IMR-90 (cell line): ENCODE results near the gene PGF. TPM values are rescaled to one million over a fixed set of nuclear protein-coding genes. Genes with fewer than 3 reads are reported as not detected.

Source experiments
- ATAC-seq: fragments of 200-7000 bp; cut with Tn5 transposase; 2 replicates; pipeline ENCODE4 v1.9.1; 2020; ENCODE audit warnings: low read depth, mild to moderate bottlenecking, moderate library complexity
- BruUV-seq: library from RNA; stranded (reverse); fragments of 400-500 nt; replicated peaks from 2 replicates; lab custom pipeline; 2021; lab: Mats Ljungman, UMichigan
- CTCF ChIA-PET: fragments of 300-600 bp; formaldehyde crosslinking; extraction: SDS; loops from one replicate; lab custom pipeline; 2021; ENCODE audit warnings: antibody characterized with exemption; lab: Yijun Ruan, JAX
- POLR2A ChIA-PET: fragments of 300-600 bp; sonication (Branson Sonifier 250); formaldehyde crosslinking; loops from one replicate; lab custom pipeline; 2022; ENCODE audit warnings: antibody characterized with exemption; ENCODE audit not compliant: unreplicated experiment; lab: Charles Lee
- DNase-seq: peaks from one replicate; pipeline ENCODE4 v3.0.0; 2013
- H2AFZ ChIP-seq: replicated peaks from 2 replicates; pipeline ENCODE3; 2013; ENCODE audit warnings: low read length, mild to moderate bottlenecking; ENCODE audit not compliant: poor library complexity
- H2AK5ac ChIP-seq: 2 replicates; pipeline ENCODE4 v1.6.1; 2013; ENCODE audit warnings: low read depth, low read length, inconsistent platforms
- H2AK9ac ChIP-seq: replicated peaks from 2 replicates; pipeline ENCODE3; 2013; ENCODE audit warnings: mild to moderate bottlenecking, low read depth, low read length, moderate library complexity; ENCODE audit not compliant: poor library complexity
- H2BK120ac ChIP-seq: 2 replicates; pipeline ENCODE4 v1.6.1; 2013; ENCODE audit warnings: low read depth, low read length, inconsistent platforms
- H2BK15ac ChIP-seq: 3 replicates; pipeline ENCODE4 v1.6.1; 2013; ENCODE audit warnings: low read depth, low read length, inconsistent platforms
- H2BK20ac ChIP-seq: 2 replicates; pipeline ENCODE4 v1.6.1; 2013; ENCODE audit warnings: low read depth, mild to moderate bottlenecking, inconsistent platforms, low read length, moderate library complexity
- H2BK5ac ChIP-seq: 2 replicates; pipeline ENCODE4 v1.6.1; 2013; ENCODE audit warnings: mild to moderate bottlenecking, low read depth, low read length, inconsistent platforms; ENCODE audit not compliant: poor library complexity, severe bottlenecking
- H3K14ac ChIP-seq: replicated peaks from 2 replicates; pipeline ENCODE4 v1.6.1; 2013; ENCODE audit warnings: low read depth, low read length, inconsistent platforms
- H3K18ac ChIP-seq: 2 replicates; pipeline ENCODE4 v1.6.1; 2013; ENCODE audit warnings: low read depth, low read length, control low read depth
- H3K23ac ChIP-seq: 2 replicates; pipeline ENCODE4 v1.6.1; 2013; ENCODE audit warnings: low read depth, low read length, inconsistent platforms
- H3K27ac ChIP-seq: 2 replicates; pipeline ENCODE4 v1.5.1; 2013; ENCODE audit warnings: mild to moderate bottlenecking, control low read depth, low read length; ENCODE audit not compliant: insufficient read depth
- H3K27me3 ChIP-seq: 2 replicates; pipeline ENCODE4 v1.6.1; 2013; ENCODE audit warnings: low read length; ENCODE audit not compliant: control insufficient read depth, insufficient read depth
- H3K36me3 ChIP-seq: 2 replicates; pipeline ENCODE4 v1.6.1; 2013; ENCODE audit warnings: low read length, mixed read lengths; ENCODE audit not compliant: control insufficient read depth, insufficient read depth
- H3K4ac ChIP-seq: 2 replicates; pipeline ENCODE4 v1.6.1; 2013; ENCODE audit warnings: low read depth, low read length, inconsistent platforms
- H3K4me1 ChIP-seq: 2 replicates; pipeline ENCODE4 v1.6.1; 2013; ENCODE audit warnings: low read length, mixed read lengths; ENCODE audit not compliant: control insufficient read depth, insufficient read depth
- H3K4me2 ChIP-seq: 2 replicates; pipeline ENCODE4 v1.6.1; 2013; ENCODE audit warnings: low read depth, mild to moderate bottlenecking, control low read depth, low read length, moderate library complexity
- H3K4me3 ChIP-seq: 2 replicates; pipeline ENCODE4 v1.5.1; 2013; ENCODE audit warnings: low read depth, mild to moderate bottlenecking, control low read depth, low read length, moderate library complexity; ENCODE audit not compliant: insufficient read depth
- H3K56ac ChIP-seq: 2 replicates; pipeline ENCODE4 v1.6.1; 2013; ENCODE audit warnings: low read length, inconsistent platforms; ENCODE audit not compliant: insufficient read depth; ENCODE audit errors: extremely low read depth
- H3K79me1 ChIP-seq, 2 experiments: 2 replicates each; pipeline ENCODE4 v1.6.1; 2013; ENCODE audit warnings: low read length in 2 of 2, inconsistent platforms in 1 of 2, low read depth in 1 of 2
- H3K9ac ChIP-seq: 2 replicates; pipeline ENCODE4 v1.6.1; 2013; ENCODE audit warnings: low read depth, low read length, control low read depth
- H3K9me1 ChIP-seq: 2 replicates; pipeline ENCODE4 v1.6.1; 2013; ENCODE audit warnings: low read length, inconsistent platforms; ENCODE audit not compliant: insufficient read depth
- H3K9me3 ChIP-seq: 2 replicates; pipeline ENCODE4 v1.6.1; 2013; ENCODE audit warnings: low read length; ENCODE audit not compliant: control insufficient read depth, insufficient read depth
- H4K20me1 ChIP-seq: 2 replicates; pipeline ENCODE4 v1.6.1; 2013; ENCODE audit warnings: low read length, inconsistent platforms; ENCODE audit not compliant: insufficient read depth
- H4K5ac ChIP-seq: 2 replicates; pipeline ENCODE4 v1.6.1; 2013; ENCODE audit warnings: mild to moderate bottlenecking, low read depth, low read length, control low read depth
- H4K8ac ChIP-seq, 2 experiments: 2 replicates each; pipeline ENCODE4 v1.6.1; 2013; ENCODE audit warnings: low read depth in 2 of 2, low read length in 2 of 2, control low read depth in 1 of 2, inconsistent platforms in 1 of 2
- H4K91ac ChIP-seq: 2 replicates; pipeline ENCODE4 v1.6.1; 2013; ENCODE audit warnings: low read depth, low read length, inconsistent platforms; ENCODE audit not compliant: insufficient read depth
- BHLHE40 ChIP-seq: fragments of 150-350 bp; IDR thresholded peaks from 2 replicates; pipeline ENCODE4 v1.6.1; 2016; ENCODE audit warnings: mild to moderate bottlenecking, low read depth, low read length
- CEBPB ChIP-seq: IDR thresholded peaks from 2 replicates; pipeline ENCODE4 v1.6.1; 2012; ENCODE audit warnings: low read depth, low read length, improper control_type of control experiment
- CHD1 ChIP-seq: IDR thresholded peaks from 2 replicates; pipeline ENCODE4 v1.6.1; 2012; ENCODE audit warnings: low read depth, low read length, improper control_type of control experiment
- CTCF ChIP-seq: conservative IDR thresholded peaks from 2 replicates; pipeline ENCODE4 v1.5.1; 2012; ENCODE audit warnings: mild to moderate bottlenecking, low read depth, low read length, improper control_type of control experiment
- ELK1 ChIP-seq: fragments of 150-350 bp; IDR thresholded peaks from 2 replicates; pipeline ENCODE4 v1.6.1; 2016; ENCODE audit warnings: low read depth, mild to moderate bottlenecking, low read length, moderate library complexity, borderline replicate concordance
- FOS ChIP-seq: fragments of 150-350 bp; IDR thresholded peaks from 2 replicates; pipeline ENCODE4 v1.6.1; 2016; ENCODE audit warnings: low read depth, low read length
- MAFK ChIP-seq: IDR thresholded peaks from 2 replicates; pipeline ENCODE4 v1.6.1; 2012; ENCODE audit warnings: low read depth, low read length, improper control_type of control experiment
- MAZ ChIP-seq: IDR thresholded peaks from 2 replicates; pipeline ENCODE4 v1.6.1; 2012; ENCODE audit warnings: low read depth, mild to moderate bottlenecking, low read length, improper control_type of control experiment, moderate library complexity, borderline replicate concordance
- MXI1 ChIP-seq: IDR thresholded peaks from 2 replicates; pipeline ENCODE4 v1.6.1; 2012; ENCODE audit warnings: low read depth, mild to moderate bottlenecking, low read length, moderate library complexity, borderline replicate concordance
- NFE2L2 ChIP-seq: fragments of 150-350 bp; IDR thresholded peaks from 2 replicates; pipeline ENCODE4 v1.6.1; 2016; ENCODE audit warnings: low read depth, mild to moderate bottlenecking, low read length
- POLR2A ChIP-seq: IDR thresholded peaks from 2 replicates; pipeline ENCODE4 v1.6.1; 2012; ENCODE audit warnings: mild to moderate bottlenecking, low read depth, low read length
- RAD21 ChIP-seq: IDR thresholded peaks from 2 replicates; pipeline ENCODE4 v1.6.1; 2012; ENCODE audit warnings: low read length, improper control_type of control experiment
- RCOR1 ChIP-seq: IDR thresholded peaks from 2 replicates; pipeline ENCODE4 v1.6.1; 2012; ENCODE audit warnings: mild to moderate bottlenecking, low read length, improper control_type of control experiment; ENCODE audit not compliant: insufficient replicate concordance
- RFX5 ChIP-seq: IDR thresholded peaks from 2 replicates; pipeline ENCODE4 v1.8.0; 2012; ENCODE audit warnings: low read depth, mild to moderate bottlenecking, low read length, moderate library complexity
- SMC3 ChIP-seq: fragments of 150-350 bp; IDR thresholded peaks from 2 replicates; pipeline ENCODE4 v1.6.1; 2016; ENCODE audit warnings: low read depth, mild to moderate bottlenecking, antibody characterized with exemption, low read length, moderate library complexity
- USF2 ChIP-seq: fragments of 150-350 bp; IDR thresholded peaks from 2 replicates; pipeline ENCODE4 v1.6.1; 2017; ENCODE audit warnings: mild to moderate bottlenecking, antibody characterized with exemption, low read length, low read depth
- WGBS, 2 experiments: methylation state at CpG; one replicate each; pipeline versions ENCODE4 v1.1.5 to v1.1.7; 2013; ENCODE audit warnings: missing lambda C conversion rate in 2 of 2; ENCODE audit not compliant: insufficient read length in 1 of 2; ENCODE audit errors: extremely low coverage in 2 of 2; 5-methylcytosine and 5-hydroxymethylcytosine counted together
- dilution Hi-C: fragments of 300-500 bp; cut with HindIII; formaldehyde crosslinking; loops from one replicate; pipeline ENCODE4 v1.14.3; 2018; ENCODE audit warnings: low sequenced_read_pairs; ENCODE audit not compliant: unreplicated experiment
- in situ Hi-C: fragments of 300-500 bp; cut with MboI; formaldehyde crosslinking; loops from 3 replicates; pipeline ENCODE4 v1.14.3; 2019; ENCODE audit warnings: low sequenced_read_pairs, inconsistent platforms, mixed read lengths
- intact Hi-C: fragments of 100-400 bp; cut with micrococcal nuclease; formaldehyde crosslinking; loops from 2 replicates; pipeline ENCODE4 v1.10.0; 2022
- polyA plus RNA-seq, 3 experiments: library from polyadenylated mRNA; depleted of rRNA; stranded (reverse); fragments of >200 nt; gene quantifications; 2 replicates each; pipeline ENCODE4 v1.2.3, GENCODE V29; 2012; ENCODE audit warnings: low replicate concordance in 1 of 3
- total RNA-seq: library from RNA; depleted of rRNA; stranded (reverse); fragments of >200 nt; gene quantifications from 2 replicates; pipeline ENCODE4 v1.2.3, GENCODE V29; 2012

Gene PGF
- total and polyA plus RNA-seq, 2 of the 4 experiments (the other 2 are of a cell fraction): 0.36 to 0.39 TPM

GRCh38 chr14:74932401-74932901 is 22.9 kb downstream of the PGF start:
- Histone ChIP-seq H3K9me1 (0 out of 2 replicates have a peak, but pooled peaks cover 5% of the 10 kb centered on the region), H2BK120ac (no peak overlapping the region), H3K4me3 (no peak overlapping the region), H3K4me2 (no peak overlapping the region), H4K20me1 (no peaks in the 10 kb centered on the region), H2BK20ac (0 out of 2 replicates have a peak overlapping the region, but pooled peaks have one; percentile 7), H4K8ac (no peak overlapping the region), H4K91ac (no peak overlapping the region), H2BK15ac (peak overlapping the region; percentile 33; the same call in 1 of the 3 replicates), H3K4ac (no peak overlapping the region), H4K5ac (no peak overlapping the region), H3K4me1 (peaks cover 13% of the 10 kb centered on the region; the same call in 1 of the 2 replicates), H3K23ac (peak overlapping the region; percentile 77), H3K14ac (peak overlapping the region; percentile 58), H3K27me3 (peaks cover 1% of the 10 kb centered on the region; the same call in 1 of the 2 replicates), H3K9me3 (no peaks in the 10 kb centered on the region), H3K9ac (no peak overlapping the region), H2BK5ac (no peak overlapping the region), H2AK9ac (no peak overlapping the region), H3K56ac (no peak overlapping the region), H3K27ac (no peak overlapping the region), H3K36me3 (no peaks in the 10 kb centered on the region), H3K18ac (no peak overlapping the region), H2AK5ac (0 out of 2 replicates have a peak overlapping the region, but pooled peaks have one; percentile 15), H2AFZ (peak overlapping the region; percentile 62), H3K79me1 (no peaks in the 10 kb centered on the region)
- TF ChIP-seq BHLHE40 (no peak), NFE2L2 (no peak), MAZ (no peak), RFX5 (no peak), USF2 (no peak), RAD21 (no peak), MAFK (no peak), SMC3 (no peak), CHD1 (no peak), POLR2A (no peak), ELK1 (no peak), CTCF (no peak), FOS (no peak), CEBPB (no peak), MXI1 (no peak), RCOR1 (no peak)
- no TSS peak for BruUV-seq
- dilution Hi-C loops: no loop called here
- ChIA-PET CTCF (no interaction called here), POLR2A (no interaction called here)
- ATAC-seq (no peak; the same call in 1 of the 2 replicates), DNase-seq (no peak)
- in situ Hi-C loops: no loop called here
- intact Hi-C loops: no loop called here
- WGBS, 2 experiments: 49% methylated on average over 3 of the region's 6 CpGs; no CpG with 5 or more reads in 1 of the 2 experiments
